CD4-positive, alpha-beta memory T cell (primary cell): ENCODE results near the gene PRDM9. TPM values are rescaled to one million over a fixed set of nuclear protein-coding genes. Genes with fewer than 3 reads are reported as not detected.
"Not testable (repeated sequence)": the region's sequence is repeated elsewhere in the genome, so short reads cannot be mapped to it uniquely, and the experiment has no call there.

Experiments used
- CTCF ChIA-PET: fragments of 350-600 bp; sonication (Branson Sonifier 250); formaldehyde crosslinking; loops from one replicate; lab custom pipeline; 2021; ENCODE audit warnings: inconsistent platforms; ENCODE audit not compliant: partially characterized antibody; lab: Charles Lee
- POLR2A ChIA-PET: fragments of 350-600 bp; sonication (Branson Sonifier 250); formaldehyde crosslinking; loops from one replicate; lab custom pipeline; 2021; ENCODE audit not compliant: partially characterized antibody; lab: Charles Lee
- DNase-seq, 5 donors: peaks; one replicate each; pipeline versions ENCODE4 v3.0.0 to v3.0.0-alpha.2; 2020 to 2022; ENCODE audit warnings: mixed read lengths in 1 of 5
- H3K27ac ChIP-seq: one replicate; pipeline ENCODE4 v1.7.0; 2013; ENCODE audit warnings: low read depth, low read length
- H3K27me3 ChIP-seq: 2 replicates; pipeline ENCODE4 v1.7.0; 2013; ENCODE audit warnings: mild to moderate bottlenecking, low read length, moderate library complexity; ENCODE audit not compliant: insufficient read depth
- H3K36me3 ChIP-seq: 2 replicates; pipeline ENCODE4 v1.7.0; 2013; ENCODE audit warnings: mild to moderate bottlenecking, low read length, moderate library complexity; ENCODE audit not compliant: insufficient read depth
- H3K4me1 ChIP-seq: 2 replicates; pipeline ENCODE4 v1.7.0; 2013; ENCODE audit warnings: mild to moderate bottlenecking, low read length, moderate library complexity; ENCODE audit not compliant: insufficient read depth
- H3K4me3 ChIP-seq, 2 donors: one replicate each; pipeline ENCODE4 v1.7.0; 2013; ENCODE audit warnings: low read length in 2 of 2, mild to moderate bottlenecking in 1 of 2
- H3K9me3 ChIP-seq, 2 donors: one replicate each; pipeline ENCODE4 v1.7.0; 2013; ENCODE audit warnings: low read length in 2 of 2, control low read depth in 1 of 2; ENCODE audit not compliant: control insufficient read depth in 1 of 2
- H3K27ac Mint-ChIP-seq, 7 donors: one replicate each; pipeline ENCODE4 v1.8.0; 2020 to 2021; ENCODE audit warnings: mixed read lengths in 7 of 7, mild to moderate bottlenecking in 6 of 7, inconsistent platforms in 3 of 7, moderate library complexity in 3 of 7
- H3K27me3 Mint-ChIP-seq, 2 donors: one replicate each; pipeline ENCODE4 v1.8.0; 2020 to 2021; ENCODE audit warnings: mixed read lengths in 2 of 2
- H3K36me3 Mint-ChIP-seq, 2 donors: one replicate each; pipeline ENCODE4 v1.8.0; 2020 to 2021; ENCODE audit warnings: mixed read lengths in 2 of 2, inconsistent platforms in 1 of 2, mild to moderate bottlenecking in 1 of 2
- H3K4me1 Mint-ChIP-seq, 4 donors: one replicate each; pipeline ENCODE4 v1.8.0; 2020 to 2021; ENCODE audit warnings: mixed read lengths in 4 of 4, mild to moderate bottlenecking in 1 of 4
- H3K4me3 Mint-ChIP-seq, 8 donors: one replicate each; pipeline ENCODE4 v1.8.0; 2020 to 2021; ENCODE audit warnings: mixed read lengths in 8 of 8, mild to moderate bottlenecking in 7 of 8, moderate library complexity in 6 of 8, inconsistent platforms in 3 of 8
- H3K9me3 Mint-ChIP-seq, 8 donors: one replicate each; pipeline ENCODE4 v1.8.0; 2020 to 2021; ENCODE audit warnings: mixed read lengths in 8 of 8, mild to moderate bottlenecking in 5 of 8, inconsistent platforms in 3 of 8, moderate library complexity in 1 of 8
- intact Hi-C: fragments of 100-400 bp; cut with micrococcal nuclease; formaldehyde crosslinking; loops from one replicate; pipeline ENCODE4 v1.15.1; 2023
- polyA plus RNA-seq, 2 donors: library from polyadenylated mRNA; unstranded; fragments of 300-500 nt; fragmentation: Illumina TruSeq; gene quantifications; one replicate each; pipeline ENCODE4 v1.2.3, GENCODE V29; 2021
- total RNA-seq, 2 experiments: library from RNA; stranded (reverse); gene quantifications; one replicate each; pipeline ENCODE4 v1.2.3, GENCODE V29; 2021

PRDM9 gene
- total and polyA plus RNA-seq, 4 experiments from 2014 or later = not detected

DNA sequence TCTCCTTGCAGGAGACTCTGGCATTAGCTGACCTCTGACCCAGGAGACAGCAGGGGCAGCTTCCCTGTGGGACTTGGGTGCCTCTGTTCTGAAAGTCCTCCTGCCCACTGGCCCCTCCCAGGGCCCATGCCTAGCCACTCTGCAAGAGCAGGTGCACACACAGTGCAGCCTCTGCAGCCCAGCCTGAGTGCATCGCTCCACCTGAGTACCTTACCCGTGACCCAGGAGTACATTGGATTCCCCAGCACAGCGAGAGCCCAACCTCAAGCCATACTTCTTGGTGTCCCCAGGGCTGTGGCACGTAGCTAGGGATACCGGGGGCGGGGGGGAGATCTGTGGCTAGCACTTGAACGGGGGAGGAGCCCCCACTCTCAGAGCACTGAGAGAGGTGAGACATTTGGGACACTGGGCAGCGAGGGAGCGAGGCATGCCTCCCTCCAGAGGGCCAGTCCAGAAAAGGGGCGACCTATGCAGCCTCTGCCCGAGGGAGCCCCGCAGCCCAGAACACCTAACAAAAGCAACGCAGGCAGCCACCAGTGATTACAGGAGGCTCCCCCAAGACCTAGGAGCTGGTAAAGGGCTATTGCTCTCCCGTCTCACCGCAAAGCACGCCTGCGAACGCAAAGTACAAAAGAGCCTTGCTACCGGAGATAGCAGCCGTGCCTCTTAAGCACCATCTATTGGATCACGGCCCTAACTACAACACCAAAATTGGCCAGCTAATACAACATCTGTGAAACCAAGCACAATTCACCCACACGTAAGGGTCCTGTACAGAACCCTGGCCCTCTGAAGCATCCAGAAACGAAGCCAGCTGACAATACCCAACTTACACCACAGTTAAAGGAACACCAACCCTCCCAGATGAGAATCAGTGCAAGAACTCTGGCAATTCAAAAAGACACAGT lies 826 bp upstream of the PRDM9 start:
- no peak overlapping the region for H3K4me3 Mint-ChIP-seq
- H3K27ac ChIP-seq = no peak overlapping the region
- H3K36me3 ChIP-seq = no peaks in the 10 kb centered on the region
- intact Hi-C loops = no loop called here
- CTCF ChIA-PET = no interaction called here
- no peaks in the 10 kb centered on the region for H3K4me1 ChIP-seq
- H3K4me3 ChIP-seq = no peak overlapping the region
- no peaks in the 10 kb centered on the region for H3K27me3 Mint-ChIP-seq
- no peaks in the 10 kb centered on the region for H3K4me1 Mint-ChIP-seq
- no peaks in the 10 kb centered on the region for H3K9me3 ChIP-seq
- H3K27me3 ChIP-seq = no peaks in the 10 kb centered on the region
- POLR2A ChIA-PET = no interaction called here
- H3K36me3 Mint-ChIP-seq = no peaks in the 10 kb centered on the region
- DNase-seq = no peak
- peaks cover 2 to 35% (median 21%) of the 10 kb centered on the region in 8 donors for H3K9me3 Mint-ChIP-seq
- no peak overlapping the region for H3K27ac Mint-ChIP-seq

DNA sequence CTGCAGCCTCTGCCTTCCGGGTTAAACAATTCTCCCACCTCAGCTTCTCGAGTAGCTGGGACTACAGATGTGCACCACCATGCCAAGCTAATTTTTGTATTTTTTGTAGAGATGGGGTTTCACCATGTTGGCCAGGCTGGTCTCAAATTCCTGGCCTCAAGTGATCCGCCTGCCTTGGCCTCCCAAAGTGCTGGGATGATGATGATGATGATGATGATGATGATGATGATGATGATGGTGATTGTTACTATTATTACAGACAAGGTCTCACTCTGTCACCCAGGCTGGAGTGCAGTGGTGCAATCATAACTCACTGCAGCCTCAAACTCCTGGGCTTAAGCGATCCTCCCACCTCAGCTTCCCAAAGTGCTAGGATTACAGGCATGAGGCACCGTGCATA lies 3.0 kb downstream of the PRDM9 start:
- H3K9me3 ChIP-seq, H3K27ac Mint-ChIP-seq, H3K36me3 Mint-ChIP-seq, H3K27ac ChIP-seq, H3K4me3 ChIP-seq, H3K4me3 Mint-ChIP-seq, H3K4me1 ChIP-seq, POLR2A ChIA-PET, intact Hi-C loops, H3K27me3 ChIP-seq, DNase-seq, H3K36me3 ChIP-seq, CTCF ChIA-PET, H3K27me3 Mint-ChIP-seq, H3K4me1 Mint-ChIP-seq: not testable (repeated sequence)
- peaks cover 4 to 43% (median 20%) of the 10 kb centered on the region in 8 donors for H3K9me3 Mint-ChIP-seq

DNA sequence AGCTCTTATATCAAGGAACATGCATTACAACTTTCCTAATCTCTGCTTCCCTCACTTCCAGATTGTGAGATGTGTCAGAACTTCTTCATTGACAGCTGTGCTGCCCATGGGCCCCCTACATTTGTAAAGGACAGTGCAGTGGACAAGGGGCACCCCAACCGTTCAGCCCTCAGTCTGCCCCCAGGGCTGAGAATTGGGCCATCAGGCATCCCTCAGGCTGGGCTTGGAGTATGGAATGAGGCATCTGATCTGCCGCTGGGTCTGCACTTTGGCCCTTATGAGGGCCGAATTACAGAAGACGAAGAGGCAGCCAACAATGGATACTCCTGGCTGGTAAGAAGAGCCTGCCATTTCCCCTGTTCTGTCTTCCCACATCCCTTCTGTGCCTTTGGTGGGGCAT lies 15.1 kb downstream of the PRDM9 start:
- Mint-ChIP-seq H3K27me3 (no peaks in the 10 kb centered on the region), H3K9me3 (peaks cover 1 to 21% (median 13%) of the 10 kb centered on the region in 8 donors), H3K4me1 (no peaks in the 10 kb centered on the region), H3K4me3 (no peak overlapping the region), H3K36me3 (no peaks in the 10 kb centered on the region), H3K27ac (no peak overlapping the region)
- peaks cover 0 to 3% of the 10 kb centered on the region in 2 donors for H3K9me3 ChIP-seq
- intact Hi-C loops = no loop called here
- POLR2A ChIA-PET = no interaction called here
- no peaks in the 10 kb centered on the region for H3K27me3 ChIP-seq
- CTCF ChIA-PET = no interaction called here
- no peak overlapping the region for H3K27ac ChIP-seq
- H3K36me3 ChIP-seq = no peaks in the 10 kb centered on the region
- DNase-seq = no peak
- no peak overlapping the region for H3K4me3 ChIP-seq
- no peaks in the 10 kb centered on the region for H3K4me1 ChIP-seq

DNA sequence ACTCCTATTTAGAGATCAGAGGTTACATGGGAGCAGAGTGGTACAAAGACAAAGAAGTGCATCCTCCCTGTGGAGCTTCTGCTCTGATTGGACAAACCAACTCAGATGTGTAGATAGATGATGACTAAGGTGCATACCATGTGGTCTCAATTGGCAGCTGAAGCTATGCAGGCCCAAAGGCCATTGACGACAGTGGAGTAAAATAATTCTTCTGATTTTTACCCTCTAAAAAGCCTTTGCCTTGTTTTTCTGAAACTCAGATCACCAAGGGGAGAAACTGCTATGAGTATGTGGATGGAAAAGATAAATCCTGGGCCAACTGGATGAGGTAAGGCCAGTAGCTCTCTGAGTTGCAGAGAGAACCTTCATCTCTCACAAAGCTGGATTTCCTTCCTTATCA lies 15.6 kb downstream of the PRDM9 start:
- intact Hi-C loops = no loop called here
- H3K9me3 ChIP-seq = peaks cover 0 to 3% of the 10 kb centered on the region in 2 donors
- no peaks in the 10 kb centered on the region for H3K27me3 Mint-ChIP-seq
- no peak overlapping the region for H3K4me3 ChIP-seq
- no peak for DNase-seq
- no peaks in the 10 kb centered on the region for H3K36me3 ChIP-seq
- H3K4me3 Mint-ChIP-seq = no peak overlapping the region
- ChIA-PET CTCF (no interaction called here), POLR2A (no interaction called here)
- peaks cover 3 to 22% (median 15%) of the 10 kb centered on the region in 8 donors for H3K9me3 Mint-ChIP-seq
- no peak overlapping the region for H3K27ac ChIP-seq
- no peaks in the 10 kb centered on the region for H3K27me3 ChIP-seq
- no peaks in the 10 kb centered on the region for H3K36me3 Mint-ChIP-seq
- H3K4me1 Mint-ChIP-seq = no peaks in the 10 kb centered on the region
- no peak overlapping the region for H3K27ac Mint-ChIP-seq
- no peaks in the 10 kb centered on the region for H3K4me1 ChIP-seq

DNA sequence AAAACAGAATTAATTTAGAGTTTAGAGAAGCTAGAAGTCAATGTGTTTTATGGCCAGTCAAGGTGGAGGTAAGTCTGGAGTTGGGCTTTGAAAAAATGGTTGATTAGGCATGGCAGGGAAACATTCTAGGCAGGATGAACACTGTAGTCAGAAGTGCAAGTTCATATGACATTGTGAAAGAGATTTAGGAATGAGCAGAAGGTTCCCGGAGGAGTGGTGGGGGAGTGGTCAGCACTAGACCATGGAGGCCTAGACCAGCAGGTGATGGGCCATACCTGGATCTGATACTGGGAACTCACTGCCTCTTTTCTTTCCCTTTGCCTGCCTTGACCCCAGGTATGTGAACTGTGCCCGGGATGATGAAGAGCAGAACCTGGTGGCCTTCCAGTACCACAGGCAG lies 16.6 kb downstream of the PRDM9 start:
- Histone ChIP-seq H3K27me3 (no peaks in the 10 kb centered on the region), H3K4me3 (no peak overlapping the region), H3K27ac (no peak overlapping the region), H3K4me1 (no peaks in the 10 kb centered on the region), H3K36me3 (no peaks in the 10 kb centered on the region), H3K9me3 (peaks cover 0 to 3% of the 10 kb centered on the region in 2 donors)
- Mint-ChIP-seq H3K4me3 (no peak overlapping the region), H3K9me3 (peaks cover 3 to 27% (median 21%) of the 10 kb centered on the region in 8 donors), H3K36me3 (no peaks in the 10 kb centered on the region), H3K27ac (no peak overlapping the region), H3K4me1 (no peaks in the 10 kb centered on the region), H3K27me3 (no peaks in the 10 kb centered on the region)
- intact Hi-C loops = no loop called here
- CTCF ChIA-PET = no interaction called here
- no peak for DNase-seq
- POLR2A ChIA-PET = no interaction called here

DNA sequence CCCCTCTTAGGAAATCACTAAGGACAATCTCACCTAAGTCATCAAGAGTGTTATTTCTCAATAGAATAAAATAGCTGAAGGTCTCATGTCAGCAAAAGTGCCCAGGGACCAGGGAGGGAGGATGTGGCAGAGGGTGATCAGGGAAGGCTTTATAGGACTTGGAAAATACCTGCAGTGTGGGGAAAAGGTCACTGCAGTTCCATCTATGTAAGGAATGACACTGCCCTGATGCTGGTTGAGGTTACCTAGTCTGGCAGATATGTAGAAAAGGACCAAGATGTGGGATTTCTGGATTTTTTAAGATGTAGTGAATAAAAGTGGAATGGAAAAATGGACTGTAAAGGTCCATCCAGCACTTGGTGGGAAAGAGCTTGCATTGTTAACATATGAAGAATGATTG lies 18.3 kb downstream of the PRDM9 start:
- intact Hi-C loops = no loop called here
- no peak overlapping the region for H3K4me3 ChIP-seq
- DNase-seq = no peak
- no peaks in the 10 kb centered on the region for H3K4me1 Mint-ChIP-seq
- CTCF ChIA-PET = no interaction called here
- H3K27me3 Mint-ChIP-seq = no peaks in the 10 kb centered on the region
- H3K36me3 Mint-ChIP-seq = no peaks in the 10 kb centered on the region
- H3K27ac Mint-ChIP-seq = no peak overlapping the region
- POLR2A ChIA-PET = no interaction called here
- H3K27ac ChIP-seq = no peak overlapping the region
- peaks cover 3 to 22% (median 18%) of the 10 kb centered on the region in 8 donors for H3K9me3 Mint-ChIP-seq
- H3K36me3 ChIP-seq = no peaks in the 10 kb centered on the region
- H3K4me3 Mint-ChIP-seq = no peak overlapping the region
- peaks cover 0 to 3% of the 10 kb centered on the region in 2 donors for H3K9me3 ChIP-seq
- H3K4me1 ChIP-seq = no peaks in the 10 kb centered on the region
- no peaks in the 10 kb centered on the region for H3K27me3 ChIP-seq

DNA sequence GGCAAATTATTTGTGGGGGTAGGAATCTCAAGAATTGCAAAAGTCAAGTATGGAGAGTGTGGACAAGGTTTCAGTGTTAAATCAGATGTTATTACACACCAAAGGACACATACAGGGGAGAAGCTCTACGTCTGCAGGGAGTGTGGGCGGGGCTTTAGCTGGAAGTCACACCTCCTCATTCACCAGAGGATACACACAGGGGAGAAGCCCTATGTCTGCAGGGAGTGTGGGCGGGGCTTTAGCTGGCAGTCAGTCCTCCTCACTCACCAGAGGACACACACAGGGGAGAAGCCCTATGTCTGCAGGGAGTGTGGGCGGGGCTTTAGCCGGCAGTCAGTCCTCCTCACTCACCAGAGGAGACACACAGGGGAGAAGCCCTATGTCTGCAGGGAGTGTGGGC lies 19.2 kb downstream of the PRDM9 start:
- DNase-seq, H3K27ac Mint-ChIP-seq, H3K4me1 Mint-ChIP-seq, H3K4me3 Mint-ChIP-seq, H3K4me3 ChIP-seq, H3K27ac ChIP-seq, H3K9me3 ChIP-seq, H3K36me3 Mint-ChIP-seq, H3K27me3 Mint-ChIP-seq, H3K4me1 ChIP-seq, H3K27me3 ChIP-seq, POLR2A ChIA-PET, H3K36me3 ChIP-seq, CTCF ChIA-PET, intact Hi-C loops: not testable (repeated sequence)
- peaks cover 3 to 20% (median 18%) of the 10 kb centered on the region in 8 donors for H3K9me3 Mint-ChIP-seq
